COLO829 (cell line): ENCODE measurements around the gene TPRA1.

Experiments used
- DNase-seq: peaks from one replicate; pipeline ENCODE4 v3.0.0; 2012; ENCODE audit warnings: low spot score

Gene TPRA1

DNA sequence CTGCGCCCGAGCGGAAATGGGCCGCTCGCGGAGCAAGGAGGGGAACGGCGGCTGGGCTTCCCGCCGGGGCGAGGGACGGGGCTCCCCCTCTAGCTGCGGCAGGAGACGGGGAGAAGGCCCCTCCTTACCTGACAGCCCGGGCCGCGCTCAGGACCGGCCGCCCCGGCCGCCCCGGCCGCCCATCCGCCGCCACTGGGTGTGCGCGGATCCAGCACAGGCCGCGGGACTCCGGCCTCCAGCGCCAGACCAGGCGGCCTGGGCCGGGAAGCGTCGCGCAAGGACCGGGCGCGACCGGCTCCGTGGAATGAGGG, 296 bp downstream of the TPRA1 start:
- DNase-seq: no peak

DNA sequence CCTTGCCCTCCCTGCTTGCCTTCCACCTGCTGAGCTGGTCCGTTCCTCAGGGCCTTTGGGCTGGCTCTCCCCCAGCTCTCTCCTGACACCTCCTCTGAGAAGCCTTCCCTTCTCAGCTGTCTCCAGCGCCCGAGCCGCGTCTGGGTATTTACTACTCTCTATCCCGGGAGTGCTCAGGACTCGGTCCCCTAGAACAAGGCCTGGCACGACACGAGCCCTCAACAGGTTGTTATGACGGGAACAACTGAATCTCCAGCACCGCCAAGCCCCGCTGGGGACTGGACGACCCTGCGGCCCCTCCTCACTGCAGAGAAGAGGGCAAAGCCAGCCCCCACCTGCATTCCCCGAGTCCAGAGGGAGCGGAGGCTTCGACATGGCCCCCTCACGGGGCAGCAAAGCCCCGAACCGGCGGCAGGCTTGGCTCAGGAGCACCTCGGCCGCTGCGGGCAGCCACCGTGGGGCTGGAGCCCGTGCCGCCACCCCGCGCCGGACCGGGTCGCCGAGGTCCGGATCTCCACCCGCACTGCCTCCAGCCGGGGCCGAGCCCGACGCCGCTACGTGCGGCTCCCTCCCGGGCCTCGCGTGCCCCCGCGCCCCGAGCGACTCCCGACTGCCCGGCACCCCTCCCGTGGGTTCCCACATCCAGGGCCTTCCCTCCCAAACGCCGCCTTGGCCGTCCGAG, 792 bp downstream of the TPRA1 start:
- DNase-seq: no peak

DNA sequence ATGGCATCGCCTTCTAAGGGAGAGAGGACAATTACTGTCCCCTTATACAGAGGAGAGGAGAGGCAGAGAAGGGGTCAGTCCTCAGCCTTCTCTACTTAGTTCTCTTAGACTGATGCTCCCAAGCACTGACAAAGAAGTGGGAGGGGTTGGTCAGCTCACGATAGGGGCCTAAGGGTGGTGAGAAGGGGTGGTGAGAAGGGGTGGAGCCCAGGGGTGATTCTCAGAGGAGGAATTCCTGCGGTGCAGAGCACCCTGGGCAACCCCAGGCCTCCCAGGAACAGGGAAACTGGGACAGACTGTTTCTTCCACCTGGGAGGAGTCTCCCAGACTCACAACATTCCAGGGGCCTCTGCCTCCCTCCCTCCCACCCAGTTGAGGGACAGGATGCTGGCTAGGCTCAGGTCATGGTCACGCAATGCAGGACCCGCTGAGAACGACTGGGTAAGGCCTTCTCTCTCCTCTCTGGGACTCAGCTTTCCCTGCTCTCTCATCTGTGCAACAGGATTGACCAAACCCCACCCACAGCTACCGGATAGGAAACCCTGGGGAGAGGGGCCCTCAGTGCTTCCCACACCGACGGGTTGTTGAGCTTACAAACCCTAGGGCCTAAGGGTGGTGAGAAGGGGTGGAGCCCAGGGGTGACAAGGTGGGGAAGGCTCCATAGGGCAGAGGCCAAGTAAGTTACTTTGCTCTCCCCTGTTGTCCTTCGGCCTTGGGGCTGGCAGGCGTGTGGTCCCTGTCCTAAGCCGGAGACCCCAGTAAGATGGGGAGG, 1.5 kb downstream of the TPRA1 start:
- DNase-seq: no peak

DNA sequence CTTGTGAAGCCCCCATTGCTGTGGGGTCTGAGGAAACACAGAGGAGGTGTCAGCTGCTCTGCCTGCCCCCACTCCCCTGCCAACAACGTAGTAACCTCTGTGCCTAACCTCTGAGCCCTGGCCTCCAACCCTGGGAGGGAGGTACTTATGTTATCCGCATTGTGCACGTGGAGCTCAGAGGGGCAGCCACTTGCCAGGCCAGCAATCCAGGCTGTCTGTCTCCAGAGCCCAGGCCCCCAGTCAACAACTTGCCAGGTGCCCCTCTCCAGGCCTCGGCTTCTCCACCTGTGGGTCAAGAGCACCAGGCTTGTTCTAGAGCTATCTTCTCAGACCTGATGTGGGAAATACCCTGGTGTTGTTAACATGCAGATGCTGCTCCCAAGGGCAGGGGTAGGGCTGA, 2.7 kb downstream of the TPRA1 start:
- no peak for DNase-seq

DNA sequence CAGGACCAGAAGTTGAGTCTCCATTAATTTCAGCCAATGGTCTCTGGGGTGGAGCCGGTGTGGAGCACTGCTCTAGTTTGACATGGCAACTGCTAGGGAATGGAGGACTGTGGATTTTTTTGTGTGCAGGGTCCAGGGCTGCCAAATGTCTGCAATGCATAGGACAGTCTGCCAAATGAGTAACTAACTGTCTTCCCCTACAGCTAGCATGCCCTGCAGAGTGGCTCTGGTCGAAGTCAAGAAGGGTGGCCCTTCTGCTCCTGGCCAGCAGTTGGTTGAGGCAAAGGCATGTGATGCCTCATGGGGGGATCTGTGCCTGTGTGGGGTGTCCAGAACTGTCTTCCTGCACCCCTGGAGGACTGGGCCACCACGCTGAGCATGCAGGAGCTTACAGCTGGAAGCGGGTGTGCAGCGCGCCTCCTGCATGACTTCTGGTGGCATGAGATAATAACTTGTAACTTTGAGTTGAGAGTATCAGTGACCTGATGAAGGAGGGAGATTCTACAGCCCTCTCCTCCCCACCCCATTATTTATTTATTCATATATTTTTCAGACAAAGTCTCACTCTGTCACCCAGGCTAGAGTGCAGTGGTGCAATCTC, 4.6 kb downstream of the TPRA1 start:
- DNase-seq: no peak

DNA sequence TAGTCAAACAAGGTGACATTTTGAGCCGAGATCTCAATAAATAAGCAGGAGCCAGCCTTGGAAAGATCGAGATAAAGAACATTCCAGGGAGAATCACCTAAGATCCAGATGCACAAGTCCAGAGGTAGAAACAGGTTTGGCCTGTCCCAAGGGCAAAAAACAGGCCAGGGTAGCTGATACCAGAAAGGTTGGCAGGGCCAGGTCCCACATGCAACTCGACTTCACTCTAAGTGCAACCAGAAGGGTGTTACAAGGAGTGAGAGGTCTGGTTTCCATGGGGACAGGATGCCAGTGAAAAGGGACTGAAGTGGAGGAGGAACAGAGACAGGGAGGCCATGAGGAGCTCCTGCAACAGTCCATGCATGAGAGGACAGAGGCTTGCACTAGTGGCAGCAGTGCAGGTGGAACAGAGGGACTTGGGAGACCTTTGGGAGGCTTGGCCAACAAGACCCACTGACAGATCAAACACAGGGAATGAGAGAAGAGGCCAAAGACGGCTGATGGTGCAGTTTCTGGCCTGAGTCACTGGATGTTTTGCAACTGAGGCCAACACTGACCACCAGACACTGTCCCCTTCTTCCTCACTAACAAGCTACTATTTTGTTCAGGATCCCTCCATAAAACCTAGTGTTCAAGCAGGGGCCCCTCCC, 5.2 kb downstream of the TPRA1 start:
- DNase-seq: no peak

DNA sequence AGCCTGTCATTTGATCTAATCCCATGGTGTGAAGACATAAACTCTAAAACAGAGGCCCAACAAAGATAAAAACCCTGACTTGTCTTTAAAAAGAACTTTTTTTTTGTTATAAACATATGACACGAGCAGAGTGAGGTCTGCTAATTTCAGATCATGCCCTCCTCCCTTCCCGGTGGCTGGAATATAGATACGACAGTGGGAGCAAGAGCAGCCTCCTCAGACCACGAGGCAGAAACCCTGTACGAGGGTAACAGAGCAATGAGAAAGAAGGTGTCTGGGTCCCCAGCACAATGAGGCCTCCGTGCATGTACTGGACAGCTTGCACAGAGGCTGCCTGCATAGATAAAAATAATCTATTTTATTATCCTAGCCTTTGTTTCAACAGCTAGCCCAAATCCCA, 5.8 kb downstream of the TPRA1 start:
- no peak for DNase-seq

DNA sequence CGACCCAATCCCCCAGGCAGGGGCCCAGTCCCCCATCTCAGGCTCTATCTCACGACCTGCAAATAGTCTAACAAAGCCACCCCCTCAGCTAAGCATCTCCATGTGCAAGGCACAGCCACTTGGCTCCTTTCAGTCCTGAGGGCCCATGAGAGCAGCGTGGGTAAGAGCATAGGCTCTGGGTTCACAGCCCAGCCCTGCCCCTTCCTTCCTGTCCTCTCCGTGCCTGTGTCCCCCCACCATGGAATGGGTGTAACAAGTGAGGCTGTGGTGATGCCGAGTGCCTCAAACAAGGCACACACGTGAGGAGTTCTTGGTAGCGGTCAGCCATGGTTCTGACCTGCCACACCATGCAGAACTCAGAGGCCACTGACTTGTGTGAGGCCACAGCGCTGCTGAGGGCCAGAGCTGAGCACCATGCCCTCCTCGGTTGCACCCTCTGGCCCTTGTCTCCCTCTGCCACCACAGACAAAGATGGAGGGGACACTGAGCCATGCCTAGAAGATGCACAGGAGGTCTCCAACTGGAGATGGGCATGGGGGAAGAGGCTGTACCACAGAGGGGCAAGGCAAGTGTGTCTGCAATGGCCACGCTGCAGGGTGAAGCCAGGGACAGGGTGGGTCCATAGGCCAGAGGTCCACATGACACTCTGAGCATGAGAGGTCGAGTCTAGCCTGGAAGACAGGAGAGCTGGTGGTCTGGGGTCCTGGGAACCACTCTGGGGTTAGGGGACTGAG, 10.0 kb downstream of the TPRA1 start:
- no peak for DNase-seq

DNA sequence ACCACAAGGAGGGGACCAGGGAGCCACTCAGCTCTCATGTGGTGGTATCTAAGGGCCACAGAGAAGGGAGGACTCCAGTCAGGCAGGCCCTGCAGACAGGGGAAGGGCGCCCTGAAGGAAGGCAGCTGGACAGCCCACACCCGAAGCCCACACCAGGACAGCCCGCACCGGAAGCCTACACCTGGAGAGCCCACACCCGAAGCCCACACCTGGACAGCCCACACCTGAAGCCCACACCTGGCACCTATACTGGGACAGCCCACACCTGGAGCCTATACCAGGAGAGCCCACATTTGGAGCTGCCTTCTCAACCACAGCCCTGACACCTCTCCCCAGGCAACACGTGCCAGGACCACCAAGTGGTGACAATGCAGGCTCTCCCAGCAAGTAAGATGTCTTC, 11.7 kb downstream of the TPRA1 start:
- DNase-seq: no peak

DNA sequence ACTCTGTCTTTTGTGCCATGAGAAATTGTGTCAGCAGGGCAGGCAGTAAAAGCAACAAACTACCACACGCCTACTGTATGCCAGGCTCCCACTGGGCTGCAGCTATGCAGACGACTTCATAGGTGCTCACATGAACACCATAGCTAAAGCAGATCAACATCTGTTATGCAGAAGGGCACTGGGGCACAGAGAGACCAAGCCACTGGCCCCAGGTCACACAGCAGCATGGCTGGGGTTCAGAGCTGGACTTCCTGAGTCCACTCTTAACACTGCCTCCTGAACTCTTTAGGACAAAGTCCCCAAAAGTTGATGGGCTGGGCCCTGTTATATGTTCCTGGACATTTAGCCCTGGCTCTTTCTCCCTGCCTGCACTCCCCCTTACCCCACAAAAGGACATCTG, 12.4 kb downstream of the TPRA1 start:
- no peak for DNase-seq

DNA sequence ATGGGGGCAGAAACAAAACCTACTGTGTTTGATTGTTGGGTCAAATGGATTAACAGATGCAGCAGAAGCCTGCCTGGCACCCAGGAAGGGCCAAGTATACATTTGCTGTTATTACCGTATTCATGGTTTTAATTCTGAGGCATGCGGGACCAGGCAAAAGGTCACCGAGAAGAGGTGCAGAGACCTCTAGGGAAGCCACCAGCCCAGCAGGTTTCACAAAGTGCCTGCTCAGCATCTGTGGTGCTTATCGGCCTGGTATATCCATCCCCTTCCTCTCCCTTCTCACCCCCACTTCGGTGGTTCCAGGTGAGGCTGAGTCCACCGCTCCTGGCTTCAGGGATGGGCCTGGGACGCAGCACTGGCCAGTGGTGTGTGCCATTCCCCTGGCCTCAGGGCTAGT, 13.1 kb downstream of the TPRA1 start:
- no peak for DNase-seq

DNA sequence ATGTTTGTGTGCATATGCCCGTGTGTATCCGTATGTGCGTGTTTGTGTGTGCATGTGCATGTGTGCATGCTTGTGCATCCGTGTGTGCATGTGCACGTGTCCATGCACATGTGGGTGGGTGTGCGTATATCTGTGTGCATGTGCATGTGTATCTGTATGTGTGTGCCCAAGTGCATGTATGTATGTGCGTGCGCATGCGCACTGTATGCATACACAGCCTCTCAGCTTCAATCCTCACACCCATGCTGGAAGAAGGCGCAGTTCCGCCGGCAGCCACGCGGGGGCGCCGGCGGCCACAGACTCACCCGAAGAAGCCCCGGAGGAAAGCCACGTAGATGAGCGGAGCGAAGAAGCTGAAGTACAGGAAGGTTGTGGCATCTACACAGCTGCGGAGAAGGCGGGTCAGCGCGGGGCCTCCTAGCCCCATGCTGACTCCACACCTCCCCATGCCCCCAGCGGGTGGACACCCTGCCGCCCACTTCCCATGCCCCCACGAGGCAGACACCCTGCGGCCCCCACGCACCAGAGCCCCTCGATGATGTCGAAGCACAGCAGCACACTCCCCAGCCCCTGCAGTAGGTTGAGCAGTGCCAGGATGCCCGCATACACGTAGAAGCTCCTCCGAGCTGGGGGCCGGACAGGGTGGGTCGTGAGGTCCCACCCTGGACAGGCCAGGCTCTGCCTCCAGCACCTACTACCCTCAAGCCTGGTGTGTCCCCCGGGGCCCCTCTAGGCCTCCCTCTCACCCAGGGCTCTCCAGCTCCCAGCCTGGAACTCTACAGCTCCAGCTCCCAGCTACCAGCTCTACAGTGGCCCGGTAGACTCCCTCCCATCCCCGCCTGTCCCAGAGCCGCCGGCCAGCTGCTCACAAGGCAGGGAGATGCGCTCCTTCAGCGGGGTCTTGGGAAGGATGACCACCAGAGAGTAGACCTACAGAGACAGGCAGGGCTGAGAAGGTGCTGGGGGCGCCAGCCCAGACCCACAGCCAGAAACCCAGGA, 15.4 kb downstream of the TPRA1 start:
- peak; percentile 100 for DNase-seq

DNA sequence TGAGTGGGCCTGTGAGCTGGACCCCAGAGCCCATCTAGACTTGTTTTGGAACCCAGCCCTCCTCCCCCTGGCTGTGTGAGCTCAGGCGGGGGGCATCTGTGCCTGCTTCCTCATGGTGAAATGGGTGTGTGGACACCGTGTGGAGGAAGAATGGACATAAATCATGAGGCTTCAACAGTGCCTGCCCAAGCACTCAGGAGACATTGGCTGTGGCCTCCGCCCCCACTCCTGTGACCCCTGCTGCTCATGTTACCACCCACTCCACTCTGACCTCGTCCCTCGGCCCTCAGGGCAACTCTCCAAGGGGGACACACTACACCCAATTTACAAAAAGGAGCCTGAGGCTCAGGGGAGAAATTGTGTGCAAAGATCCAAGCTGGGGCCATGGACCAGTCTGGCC, 16.6 kb downstream of the TPRA1 start:
- DNase-seq: no peak

DNA sequence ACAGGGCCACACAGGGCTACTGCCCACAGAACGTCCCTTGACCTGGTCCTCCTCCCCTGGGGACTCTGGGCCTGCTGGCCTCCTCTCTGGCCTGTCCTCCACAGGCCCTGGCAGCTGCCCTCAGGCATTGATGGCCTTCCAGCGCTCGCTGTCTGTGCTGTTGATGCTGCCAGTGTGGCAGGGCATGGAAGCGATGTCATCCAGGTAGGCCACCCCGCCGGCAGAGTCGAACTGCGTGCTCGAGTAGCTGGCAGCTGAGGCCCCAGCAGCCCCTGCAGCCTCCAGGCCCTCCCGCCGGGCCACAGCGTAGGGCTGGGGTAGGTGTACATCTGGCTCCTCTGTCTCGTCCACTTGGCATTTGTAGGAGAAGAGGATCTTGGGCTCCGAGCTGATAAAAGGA, 17.1 kb downstream of the TPRA1 start:
- DNase-seq: no peak

DNA sequence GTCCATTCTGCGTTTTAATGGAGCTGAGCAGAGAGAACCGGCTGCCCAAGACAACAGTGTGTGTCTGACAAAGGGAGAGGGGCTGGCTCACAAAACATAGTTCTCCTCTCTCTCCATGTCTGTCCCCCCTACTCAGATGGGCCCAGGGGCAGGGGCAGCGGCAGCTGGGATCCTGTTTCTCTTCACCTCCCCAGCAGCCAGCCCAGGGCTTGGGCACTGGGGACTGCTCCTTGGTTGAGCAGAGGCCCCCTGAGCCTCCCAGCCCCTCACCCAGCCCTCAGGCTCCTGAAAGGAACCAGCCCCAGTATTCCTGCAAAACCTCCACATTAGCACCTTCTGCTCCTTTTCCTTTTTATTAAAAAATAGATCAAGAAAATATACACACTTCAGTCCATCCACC, 17.8 kb downstream of the TPRA1 start:
- no peak for DNase-seq

DNA sequence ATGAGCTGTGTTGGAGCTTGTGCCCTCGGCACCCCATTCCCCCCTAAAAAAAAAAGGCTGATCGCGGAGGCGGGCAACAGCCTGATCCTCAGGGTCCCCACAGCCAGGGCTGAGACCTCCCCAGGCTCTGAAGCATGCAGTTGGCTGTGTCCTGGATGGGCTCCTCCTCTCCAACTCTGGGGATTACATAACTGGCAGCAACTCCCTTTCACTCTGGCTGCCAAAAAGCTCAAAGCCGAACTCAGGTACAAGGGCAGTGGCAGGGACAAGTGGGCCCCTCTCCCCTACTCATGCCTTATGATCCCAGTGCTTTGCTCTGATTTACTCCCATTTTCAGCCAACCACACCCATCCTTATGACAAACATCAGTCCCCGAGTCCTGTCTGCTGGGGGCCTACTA, 18.3 kb downstream of the TPRA1 start:
- DNase-seq: no peak

DNA sequence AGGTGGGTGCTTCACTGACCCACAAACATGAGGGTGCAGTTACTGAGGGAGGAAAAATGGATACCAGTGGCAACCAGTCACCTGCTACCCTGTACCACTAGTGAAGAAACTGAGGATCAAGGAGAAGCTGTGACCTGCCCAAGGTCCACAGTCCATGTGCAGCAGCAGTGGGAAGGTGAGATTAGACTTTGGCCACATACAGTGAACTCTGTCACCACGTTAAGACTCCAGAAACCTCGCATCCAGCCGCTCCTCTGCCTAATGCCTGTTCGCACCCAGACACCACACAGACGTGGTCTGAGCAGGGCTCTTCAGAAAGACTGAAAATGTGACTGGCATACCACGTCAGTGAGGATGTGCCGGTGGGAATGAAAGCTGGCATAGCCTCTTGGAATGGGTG, 20.0 kb downstream of the TPRA1 start:
- DNase-seq: no peak

DNA sequence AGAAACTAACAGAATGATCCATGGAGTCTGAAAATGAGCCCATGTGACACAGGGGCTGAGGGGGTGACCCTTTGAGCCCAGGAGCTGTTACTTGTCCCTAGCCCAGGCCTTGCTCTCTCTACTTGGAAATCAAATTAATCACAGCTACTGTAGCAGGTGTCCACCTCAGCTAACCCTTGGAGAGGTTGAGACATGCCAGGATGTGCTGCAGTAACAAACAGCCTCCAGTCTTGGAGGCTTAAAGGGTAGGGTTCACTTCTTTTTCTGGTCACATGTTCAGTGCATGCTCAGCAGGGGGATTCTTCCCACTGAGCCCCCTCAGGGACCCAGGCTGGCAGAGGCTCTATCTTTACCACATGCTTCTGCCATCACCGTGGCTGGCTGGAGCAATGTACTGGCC, 21.4 kb downstream of the TPRA1 start:
- DNase-seq: no peak

DNA sequence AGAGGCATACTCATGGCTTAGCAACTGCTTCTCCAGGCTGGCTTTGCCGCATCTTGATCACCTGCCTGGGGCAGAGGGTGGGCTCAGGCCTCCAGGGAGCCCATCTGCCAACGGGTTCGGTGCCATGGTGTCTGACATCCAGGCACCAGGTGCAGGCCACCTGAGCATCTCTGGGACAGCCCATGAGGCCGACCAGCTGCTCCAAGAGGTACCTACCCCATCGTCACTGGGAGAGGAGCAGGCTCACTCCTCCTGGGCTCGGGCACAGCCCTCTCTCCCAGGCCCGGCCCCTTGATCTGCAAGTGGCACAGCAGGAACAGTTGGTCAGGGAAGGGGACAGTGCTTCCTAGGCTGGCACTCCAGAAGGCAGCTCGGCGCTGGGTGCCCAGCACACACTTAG, 21.9 kb downstream of the TPRA1 start:
- DNase-seq: no peak

DNA sequence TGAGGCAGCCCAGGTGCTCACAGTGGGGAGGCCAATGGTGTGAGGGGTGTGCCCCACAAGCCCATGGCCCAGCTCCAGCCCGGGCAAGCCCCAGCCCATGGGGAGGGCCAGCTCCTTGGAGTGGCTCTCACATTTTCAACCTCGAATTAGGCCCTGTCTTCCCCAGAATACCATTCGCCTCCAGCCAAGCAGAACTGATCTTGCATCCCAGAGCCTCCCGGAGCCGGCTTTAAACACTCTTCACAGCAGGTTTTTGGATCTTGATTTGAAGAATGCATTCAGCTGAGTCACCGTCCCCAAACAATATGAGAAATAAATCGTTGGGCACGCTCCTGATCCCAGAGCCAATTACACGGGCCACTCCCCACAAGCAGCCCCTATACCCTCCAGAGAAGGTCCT, 23.7 kb downstream of the TPRA1 start:
- no peak for DNase-seq

DNA sequence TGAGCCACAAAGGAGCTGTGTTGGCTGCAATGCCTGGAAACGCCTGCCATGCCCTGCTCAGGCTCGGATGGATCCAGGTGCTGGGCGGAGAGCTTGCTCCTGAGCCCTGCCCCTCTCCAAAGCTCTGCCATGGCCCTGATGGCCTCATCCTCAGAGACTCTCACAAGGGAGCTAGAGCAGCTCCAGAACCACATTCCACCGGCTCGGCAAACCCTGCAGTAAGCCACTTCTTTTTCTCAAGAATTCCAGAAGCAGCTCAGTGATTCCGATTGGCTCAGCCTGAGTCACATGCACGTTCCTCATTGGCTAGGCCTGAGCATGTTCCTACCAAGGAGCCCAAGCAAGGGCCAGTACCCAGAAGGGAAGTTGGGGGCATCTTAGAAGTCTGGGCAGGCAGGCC, 24.8 kb downstream of the TPRA1 start:
- no peak for DNase-seq
